GM18861 (cell line): ENCODE results near the gene RALB.

ENCODE experiments used
- ATAC-seq: cut with Tn5 transposase; IDR thresholded peaks from one replicate; pipeline ENCODE4 v1.9.1; 2021; ENCODE audit not compliant: unreplicated experiment

The RALB gene

DNA sequence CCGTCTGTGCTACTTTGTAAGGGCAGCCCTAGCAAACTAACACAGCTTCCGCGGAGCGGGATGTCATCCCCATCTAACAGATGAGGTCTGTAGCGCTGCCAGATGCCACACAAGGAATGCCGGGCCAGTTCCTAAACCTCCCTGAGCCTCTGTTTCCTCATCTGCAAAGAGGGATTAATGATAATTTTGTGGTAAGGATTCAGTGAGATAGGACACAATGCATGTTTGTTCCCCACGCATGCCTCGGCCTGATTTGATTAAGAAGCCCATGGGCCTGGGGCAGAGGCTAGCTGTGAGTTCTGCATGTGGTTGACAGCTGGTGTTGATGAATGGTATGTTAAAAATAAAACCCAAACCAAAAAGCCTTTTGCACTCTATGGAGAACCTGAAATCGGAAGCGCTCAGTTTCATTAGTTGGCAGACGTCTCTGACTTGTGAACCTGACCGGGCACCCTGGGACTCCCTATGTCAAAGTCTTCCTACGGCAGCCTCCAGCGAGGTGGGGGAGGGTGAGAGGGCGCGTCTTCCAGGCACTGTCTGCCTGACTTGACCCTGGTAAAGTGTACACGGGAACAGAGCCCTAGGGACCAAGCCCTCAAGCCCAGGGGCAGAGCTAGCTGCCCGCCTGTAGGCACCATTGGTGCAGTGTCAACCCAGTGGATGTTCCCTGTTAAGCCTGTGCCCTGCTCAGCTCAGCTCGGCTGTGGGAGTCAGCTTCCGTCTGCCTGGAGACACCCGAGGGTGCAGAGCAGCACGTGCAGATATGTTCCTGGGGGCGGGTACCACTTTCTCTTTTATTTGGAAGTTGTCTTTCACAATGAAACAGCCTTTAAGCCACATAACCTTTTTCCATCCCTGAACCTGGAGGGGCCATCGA, 78.5 kb downstream of the RALB start:
- ATAC-seq: no peak

DNA sequence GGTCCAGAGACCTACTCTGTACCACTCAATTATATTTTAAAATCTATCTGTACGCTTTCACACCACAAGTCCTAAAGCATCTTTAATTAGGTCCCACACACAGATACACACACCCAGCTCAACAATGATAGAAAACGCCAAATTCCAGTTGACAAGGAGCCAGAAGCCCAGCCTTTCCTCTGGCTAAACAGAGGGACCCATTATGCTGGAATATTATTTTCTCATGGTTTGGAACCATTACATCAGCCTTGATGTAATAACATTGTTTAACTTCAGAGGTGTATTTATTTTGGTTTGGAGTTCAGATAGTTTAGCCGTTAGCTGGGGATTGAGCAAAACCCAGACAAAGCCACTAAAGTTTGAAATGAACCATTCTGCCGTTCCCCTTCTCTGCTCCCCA, 79.3 kb downstream of the RALB start:
- no peak for ATAC-seq

DNA sequence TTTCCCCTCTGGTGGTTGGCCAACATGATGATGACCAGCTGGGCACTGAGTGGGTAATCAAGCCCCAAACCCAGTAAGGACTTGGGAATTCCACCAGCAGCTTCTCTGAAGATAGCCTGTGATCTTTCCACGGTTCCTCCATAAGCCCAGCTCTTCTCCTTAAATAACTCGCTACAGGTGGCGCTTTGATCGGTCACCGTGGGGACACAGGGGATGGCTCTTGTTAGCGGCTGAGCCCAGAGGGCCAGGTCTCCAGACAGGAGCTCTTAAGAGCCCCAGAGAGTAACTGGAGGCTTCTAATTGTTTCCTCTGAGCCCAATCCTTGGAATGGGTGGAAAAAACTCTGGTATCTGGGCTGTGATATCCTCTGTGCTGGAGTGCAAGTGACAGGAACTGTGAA, 79.7 kb downstream of the RALB start:
- ATAC-seq: no peak

DNA sequence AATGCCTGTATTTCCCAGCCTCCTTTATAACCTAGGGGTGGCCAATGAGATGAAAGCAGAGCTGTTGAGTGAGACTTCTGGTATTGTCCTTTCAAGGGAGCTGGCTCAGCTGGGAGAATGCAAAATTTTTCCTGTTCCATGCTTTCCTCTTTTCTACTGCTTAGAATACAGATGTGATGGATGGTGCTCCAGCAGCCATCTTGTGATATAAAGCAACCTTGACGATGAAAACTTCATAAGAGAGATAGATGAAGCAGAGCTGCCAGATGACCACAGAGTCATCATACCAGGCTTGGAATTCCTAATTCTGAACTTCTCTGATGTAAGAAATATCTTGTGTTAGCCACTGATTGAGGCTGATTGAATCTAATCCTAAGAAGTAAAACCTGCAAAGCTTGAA, 81.4 kb downstream of the RALB start:
- no peak for ATAC-seq

DNA sequence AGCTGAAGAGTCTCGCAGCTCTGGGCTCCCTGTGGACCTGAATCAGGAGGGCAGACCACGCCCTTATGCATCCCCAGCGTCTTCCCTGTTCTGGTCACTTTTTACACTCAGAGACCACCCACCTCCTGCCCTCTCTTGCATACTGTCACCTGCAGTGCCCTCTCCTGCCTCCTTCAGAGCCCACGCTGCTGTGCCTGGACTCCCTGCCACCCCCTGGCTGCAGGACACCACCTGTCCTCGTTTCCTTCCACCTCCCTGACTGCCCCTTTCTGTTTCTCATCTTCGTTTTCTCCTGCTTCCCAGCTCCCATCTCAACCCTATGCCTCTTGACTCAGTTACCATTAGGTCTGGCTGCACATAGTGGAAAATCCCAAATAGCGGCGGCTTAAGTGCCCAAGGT, 84.1 kb downstream of the RALB start:
- ATAC-seq: no peak

DNA sequence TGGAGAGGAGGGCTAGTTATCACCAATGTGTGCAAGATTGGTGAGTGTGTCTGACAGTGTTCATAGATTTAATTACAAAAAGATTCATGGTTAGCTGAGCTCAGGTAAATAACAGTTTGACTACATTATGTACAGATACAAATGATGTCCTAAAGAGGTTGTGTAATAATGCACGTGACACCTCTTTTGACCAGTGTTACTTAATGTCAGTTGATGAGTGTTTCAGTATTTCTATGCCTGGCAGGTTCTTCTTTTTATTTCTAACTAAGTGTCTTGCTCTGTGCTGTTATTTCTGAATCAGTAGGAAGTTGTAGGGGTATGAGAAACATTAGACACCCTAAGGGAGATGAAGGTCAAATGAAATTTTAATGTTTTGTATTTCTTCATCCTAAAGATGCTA, 85.4 kb downstream of the RALB start:
- no peak for ATAC-seq

DNA sequence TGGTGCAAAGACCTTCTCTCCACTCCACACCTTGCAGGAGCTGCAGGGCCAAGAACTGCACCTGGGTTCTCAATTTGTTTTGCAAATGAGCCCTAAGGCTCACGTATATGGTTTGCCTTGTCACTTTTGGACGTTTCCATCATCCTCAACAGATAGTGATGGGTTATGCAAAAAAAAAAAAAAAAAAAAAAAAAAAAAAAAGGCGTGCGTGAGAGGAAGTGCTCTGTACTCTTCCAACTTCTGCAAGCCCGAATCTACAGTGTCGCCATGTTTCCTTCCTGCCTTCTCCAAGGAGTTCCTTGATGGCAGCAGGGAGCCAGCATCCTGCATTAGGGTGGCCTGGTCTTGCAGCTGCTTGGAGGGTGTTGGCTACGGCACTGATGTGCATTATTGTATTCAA, 89.3 kb downstream of the RALB start:
- ATAC-seq: no peak

DNA sequence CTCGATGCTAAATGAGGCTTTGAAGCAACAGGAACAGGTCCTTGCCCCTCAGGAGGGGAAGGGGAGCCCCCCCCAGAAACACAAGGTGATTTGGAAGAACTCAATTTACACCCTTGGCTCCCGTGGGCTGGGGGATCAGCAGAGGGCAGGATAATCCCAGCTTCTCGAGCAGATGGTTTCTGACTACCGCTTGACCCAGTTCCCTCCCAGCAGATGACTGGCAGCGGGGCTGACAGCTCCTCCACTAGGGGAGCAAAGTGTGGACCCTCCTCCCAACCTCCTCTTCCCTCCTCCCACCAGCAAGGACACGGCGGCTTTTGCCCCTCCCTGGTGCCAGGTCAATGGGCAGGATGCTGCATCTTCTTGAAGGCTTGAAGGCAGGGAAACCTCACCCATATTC, 89.8 kb downstream of the RALB start:
- ATAC-seq: no peak

DNA sequence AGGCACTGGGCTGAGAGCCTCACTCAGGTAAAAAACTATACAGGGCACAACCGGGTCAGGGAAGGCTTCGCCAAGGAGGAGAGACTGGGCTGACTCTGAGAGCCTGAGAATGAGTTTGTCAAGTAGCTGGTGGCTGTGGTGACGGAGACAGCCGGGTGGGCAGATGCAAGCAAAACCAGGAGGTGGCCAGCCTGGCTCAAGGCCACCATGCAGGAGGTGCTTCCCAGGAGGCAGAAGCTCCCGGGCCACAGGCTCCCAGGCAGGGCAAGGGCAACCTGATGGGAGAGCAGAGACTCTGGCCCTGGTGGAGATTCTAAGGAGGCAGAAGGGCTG, 90.4 kb downstream of the RALB start:
- ATAC-seq: no peak

DNA sequence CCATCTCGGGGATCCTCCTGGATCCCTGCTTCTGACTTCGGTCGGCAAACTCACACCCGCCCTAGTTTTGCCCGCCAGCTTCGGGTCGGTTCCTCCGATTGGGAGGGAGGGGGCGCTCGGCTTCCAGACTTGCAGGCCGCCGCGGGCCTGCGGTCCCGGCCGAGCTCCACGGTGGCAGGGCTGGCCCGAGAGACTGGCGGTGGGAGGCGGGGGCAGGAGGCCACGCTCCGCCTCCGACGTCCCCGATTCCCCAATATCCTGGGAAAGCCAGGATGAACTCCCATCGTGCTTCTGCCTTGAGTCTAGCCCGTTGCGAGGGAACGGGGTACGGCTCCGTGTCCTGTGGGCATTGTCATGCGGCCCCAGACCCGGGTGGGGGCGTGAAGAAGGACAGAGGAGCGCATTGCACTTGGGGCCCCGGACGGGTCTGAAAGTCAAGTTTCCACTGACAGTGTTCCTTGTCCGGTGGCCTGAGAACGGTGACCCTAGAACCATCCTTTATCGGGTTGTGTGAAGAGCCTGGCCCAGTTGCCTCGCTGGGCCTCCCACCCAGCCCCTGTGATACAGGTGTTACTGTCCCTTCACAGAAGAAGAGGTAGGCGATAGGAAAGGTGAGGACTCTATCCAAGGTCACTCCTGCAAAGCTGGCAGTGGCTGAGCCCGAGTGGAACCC, 90.9 kb downstream of the RALB start:
- ATAC-seq: no peak
